Activated T-helper 9 cell treated with anti-CD3 and anti-CD28 coated beads, Interleukin-2, amount 50 U/mL, for 16 hours (primary cell): ENCODE measurements around the gene PDE11A.

ENCODE experiments used
- DNase-seq: peaks from one replicate; pipeline ENCODE4 v3.0.0-alpha.2; 2020; ENCODE audit warnings: low read depth

Gene PDE11A

GRCh38 chr2:177692783-177693269 is 379.8 kb downstream of the PDE11A start:
- no peak for DNase-seq

- no peak for DNase-seq
Measured at GRCh38 chr2:177692042-177692782, 380.4 kb downstream of the PDE11A start.

GRCh38 chr2:177691177-177691576 is 381.4 kb downstream of the PDE11A start:
- no peak for DNase-seq

GRCh38 chr2:177689623-177690022 is 383.0 kb downstream of the PDE11A start:
- DNase-seq, result no peak

- no peak for DNase-seq
Measured at GRCh38 chr2:177688844-177689243, 383.7 kb downstream of the PDE11A start.

GRCh38 chr2:177683661-177684069 is 388.9 kb downstream of the PDE11A start:
- DNase-seq, result no peak

- DNase-seq, result no peak
Measured at GRCh38 chr2:177682836-177683660, 389.5 kb downstream of the PDE11A start.

GRCh38 chr2:177682006-177682405 is 390.6 kb downstream of the PDE11A start:
- DNase-seq, result no peak

- no peak for DNase-seq
Measured at GRCh38 chr2:177680866-177681712, 391.5 kb downstream of the PDE11A start.

- DNase-seq, result no peak
Measured at GRCh38 chr2:177679611-177680605, 392.7 kb downstream of the PDE11A start.

GRCh38 chr2:177678939-177679338 is 393.6 kb downstream of the PDE11A start:
- DNase-seq, result no peak

- no peak for DNase-seq
Measured at GRCh38 chr2:177676636-177677035, 395.9 kb downstream of the PDE11A start.

- no peak for DNase-seq
Measured at GRCh38 chr2:177675825-177676224, 396.8 kb downstream of the PDE11A start.

- DNase-seq, result no peak
Measured at GRCh38 chr2:177675350-177675821, 397.2 kb downstream of the PDE11A start.

- no peak for DNase-seq
Measured at GRCh38 chr2:177673602-177674595, 398.7 kb downstream of the PDE11A start.

GRCh38 chr2:177671662-177672061 is 400.9 kb downstream of the PDE11A start:
- no peak for DNase-seq

- no peak for DNase-seq
Measured at GRCh38 chr2:177670791-177671535, 401.6 kb downstream of the PDE11A start.

- DNase-seq, result no peak
Measured at GRCh38 chr2:177669625-177670330, 402.8 kb downstream of the PDE11A start.
